H1 (cell line): ENCODE measurements around the gene IDH3A. TPM values are rescaled to one million over a fixed set of nuclear protein-coding genes. Genes with fewer than 3 reads are reported as not detected.

Experiments
- CTCF ChIA-PET: fragments of 300-600 bp; sonication (Branson Sonifier 250); formaldehyde crosslinking; loops from one replicate; lab custom pipeline; 2021; ENCODE audit not compliant: partially characterized antibody; lab: Charles Lee
- POLR2A ChIA-PET: fragments of 300-600 bp; sonication (Branson Sonifier 250); formaldehyde crosslinking; loops from one replicate; lab custom pipeline; 2021; ENCODE audit warnings: inconsistent platforms; ENCODE audit not compliant: partially characterized antibody; lab: Charles Lee
- DNase-seq, 2 experiments: peaks; one replicate each; pipeline versions ENCODE4 v3.0.0 to v3.0.0-alpha.2; 2010 to 2022; ENCODE audit warnings: low spot score in 2 of 2, low read depth in 1 of 2, mixed read lengths in 1 of 2
- FAIRE-seq: peaks from 2 replicates; lab custom pipeline; 2011; peaks lifted over from hg19 to GRCh38; lab: Jason Lieb, UNC
- H2AFZ ChIP-seq: 2 replicates; pipeline ENCODE4 v1.8.1; 2012; ENCODE audit warnings: low read length, inconsistent platforms
- H2AK5ac ChIP-seq: 2 replicates; pipeline ENCODE4 v1.6.1; 2013; ENCODE audit warnings: low read depth, low read length
- H2BK120ac ChIP-seq: replicated peaks from 2 replicates; pipeline ENCODE3; 2013; ENCODE audit warnings: low read depth, low read length, inconsistent platforms
- H2BK12ac ChIP-seq: 2 replicates; pipeline ENCODE4 v1.6.1; 2013; ENCODE audit warnings: low read depth, low read length
- H2BK15ac ChIP-seq: 2 replicates; pipeline ENCODE4 v1.6.1; 2013; ENCODE audit warnings: low read length
- H2BK20ac ChIP-seq: 2 replicates; pipeline ENCODE4 v1.6.1; 2013; ENCODE audit warnings: low read length
- H2BK5ac ChIP-seq: 2 replicates; pipeline ENCODE4 v1.6.1; 2013; ENCODE audit warnings: low read depth, low read length
- H3K14ac ChIP-seq: 2 replicates; pipeline ENCODE4 v1.6.1; 2013; ENCODE audit warnings: inconsistent platforms; ENCODE audit not compliant: insufficient read length
- H3K18ac ChIP-seq: 2 replicates; pipeline ENCODE4 v1.6.1; 2013; ENCODE audit warnings: low read length; ENCODE audit errors: extremely low read depth
- H3K23ac ChIP-seq: 2 replicates; pipeline ENCODE4 v1.6.1; 2013; ENCODE audit warnings: inconsistent platforms; ENCODE audit not compliant: insufficient read length
- H3K23me2 ChIP-seq: 2 replicates; pipeline ENCODE4 v1.6.1; 2013; ENCODE audit warnings: low read depth, low read length
- H3K27ac ChIP-seq: 2 replicates; pipeline ENCODE4 v1.6.1; 2011; ENCODE audit warnings: low read depth, low read length, inconsistent platforms
- H3K27me3 ChIP-seq, 4 experiments: replicated peaks in 1 of 4; 1 replicate in 1 of 4; 2 replicates in 3 of 4; pipeline versions ENCODE4 v1.6.1 to v1.8.1; 2011 to 2013; ENCODE audit warnings: low read length in 3 of 4, mild to moderate bottlenecking in 3 of 4, inconsistent platforms in 2 of 4, mixed read lengths in 2 of 4, moderate library complexity in 1 of 4; ENCODE audit not compliant: control insufficient read depth in 3 of 4, insufficient read depth in 3 of 4; ENCODE audit errors: extremely low read depth in 1 of 4
- H3K36me3 ChIP-seq, 4 experiments: 2 replicates each; pipeline versions ENCODE4 v1.6.1 to v1.8.1; 2011 to 2013; ENCODE audit warnings: mild to moderate bottlenecking in 4 of 4, low read length in 3 of 4, moderate library complexity in 2 of 4, control low read depth in 1 of 4, inconsistent platforms in 1 of 4; ENCODE audit not compliant: insufficient read depth in 4 of 4, control insufficient read depth in 2 of 4
- H3K4ac ChIP-seq: replicated peaks from 2 replicates; pipeline ENCODE3; 2013; ENCODE audit warnings: low read length, low read depth, mixed read lengths, inconsistent platforms; ENCODE audit not compliant: insufficient read length
- H3K4me1 ChIP-seq, 4 experiments: replicated peaks in 1 of 4; 1 replicate in 1 of 4; 2 replicates in 3 of 4; pipeline versions ENCODE4 v1.6.1 to v1.8.1; 2011 to 2013; ENCODE audit warnings: low read length in 3 of 4, inconsistent platforms in 2 of 4, mixed read lengths in 1 of 4; ENCODE audit not compliant: insufficient read depth in 4 of 4, control insufficient read depth in 3 of 4
- H3K4me2 ChIP-seq, 2 experiments: 2 replicates each; pipeline versions ENCODE4 v1.6.1 to v1.8.1; 2011 to 2013; ENCODE audit warnings: low read depth in 2 of 2, low read length in 2 of 2, control low read depth in 1 of 2, inconsistent platforms in 1 of 2, mild to moderate bottlenecking in 1 of 2; ENCODE audit not compliant: insufficient read depth in 1 of 2
- H3K4me3 ChIP-seq, 4 experiments: fragments of 200-600, 300-600 bp in 1 of 4; sonication (generic), shearing (Covaris generic), sonication (Bioruptor Twin) in 1 of 4; 2 replicates each; pipeline versions ENCODE4 v1.5.1 to v1.8.1; 2011 to 2016; ENCODE audit warnings: low read length in 4 of 4, low read depth in 3 of 4, control low read depth in 2 of 4, inconsistent platforms in 2 of 4, mild to moderate bottlenecking in 2 of 4, mixed read lengths in 1 of 4, moderate library complexity in 1 of 4; ENCODE audit not compliant: insufficient read depth in 2 of 4; ENCODE audit errors: extremely low read depth in 1 of 4
- H3K56ac ChIP-seq: replicated peaks from 2 replicates; pipeline ENCODE3; 2013; ENCODE audit warnings: low read depth, mild to moderate bottlenecking, mixed read lengths, low read length, inconsistent platforms; ENCODE audit not compliant: insufficient read length
- H3K79me1 ChIP-seq: 2 replicates; pipeline ENCODE4 v1.6.1; 2013; ENCODE audit warnings: low read depth, low read length, control low read depth
- H3K79me2 ChIP-seq, 2 experiments: 2 replicates each; pipeline versions ENCODE4 v1.6.1 to v1.8.1; 2012 to 2013; ENCODE audit warnings: low read length in 2 of 2, mild to moderate bottlenecking in 2 of 2, inconsistent platforms in 1 of 2; ENCODE audit not compliant: insufficient read depth in 2 of 2, control insufficient read depth in 1 of 2
- H3K9ac ChIP-seq, 4 experiments: replicated peaks in 1 of 4; 1 replicate in 1 of 4; 2 replicates in 3 of 4; pipeline versions ENCODE4 v1.6.1 to v1.8.1; 2011 to 2013; ENCODE audit warnings: low read depth in 3 of 4, low read length in 3 of 4, control low read depth in 2 of 4, mild to moderate bottlenecking in 2 of 4, moderate library complexity in 2 of 4, inconsistent platforms in 1 of 4; ENCODE audit errors: extremely low read depth in 1 of 4
- H3K9me3 ChIP-seq, 2 experiments: 2 replicates each; pipeline versions ENCODE4 v1.6.1 to v1.8.1; 2012 to 2013; ENCODE audit warnings: mild to moderate bottlenecking in 2 of 2, moderate library complexity in 2 of 2, control low read depth in 1 of 2, inconsistent platforms in 1 of 2, low read depth in 1 of 2, low read length in 1 of 2, mixed read lengths in 1 of 2; ENCODE audit not compliant: insufficient read depth in 2 of 2
- H4K20me1 ChIP-seq, 2 experiments: replicated peaks in 1 of 2; 2 replicates each; pipeline versions ENCODE3 to v1.8.1; 2011 to 2013; ENCODE audit warnings: inconsistent platforms in 2 of 2, low read length in 2 of 2, mild to moderate bottlenecking in 1 of 2; ENCODE audit not compliant: insufficient read depth in 2 of 2, control insufficient read depth in 1 of 2
- H4K5ac ChIP-seq: 2 replicates; pipeline ENCODE4 v1.6.1; 2013; ENCODE audit warnings: low read length, low read depth, mixed read lengths, inconsistent platforms; ENCODE audit not compliant: insufficient read length
- H4K8ac ChIP-seq: 2 replicates; pipeline ENCODE4 v1.8.0; 2013; ENCODE audit warnings: mild to moderate bottlenecking, moderate library complexity, low read length, inconsistent platforms; ENCODE audit not compliant: insufficient read depth; ENCODE audit errors: extremely low read depth
- H4K91ac ChIP-seq: replicated peaks from 2 replicates; pipeline ENCODE3; 2013; ENCODE audit warnings: low read length, mixed read lengths, inconsistent platforms; ENCODE audit not compliant: insufficient read length
- BCL11A ChIP-seq, 2 experiments: IDR thresholded peaks; one replicate each; pipeline ENCODE4 v1.6.1; 2011; ENCODE audit warnings: low read depth in 2 of 2, low read length in 2 of 2, mild to moderate bottlenecking in 2 of 2
- EZH2 ChIP-seq: fragments of 200-600 bp; sonication (generic); IDR thresholded peaks from 2 replicates; pipeline ENCODE4 v1.7.1; 2012; ENCODE audit warnings: low read depth, mild to moderate bottlenecking, moderate library complexity, low read length, inconsistent platforms; ENCODE audit not compliant: severe bottlenecking
- JUN ChIP-seq: IDR thresholded peaks from 2 replicates; pipeline ENCODE4 v1.6.1; 2011; ENCODE audit warnings: low read depth, mild to moderate bottlenecking, improper control_type of control experiment, low read length
- JUND ChIP-seq: IDR thresholded peaks from 2 replicates; pipeline ENCODE4 v1.6.1; 2011; ENCODE audit warnings: mild to moderate bottlenecking, improper control_type of control experiment, low read length
- KDM4A ChIP-seq: IDR thresholded peaks from one replicate; pipeline ENCODE4 v1.7.1; 2012; ENCODE audit warnings: low read depth, mild to moderate bottlenecking, moderate library complexity, low read length, inconsistent platforms; ENCODE audit not compliant: severe bottlenecking
- POU5F1 ChIP-seq: IDR thresholded peaks from 2 replicates; pipeline ENCODE4 v1.6.1; 2011; ENCODE audit warnings: low read depth, mild to moderate bottlenecking, low read length, moderate library complexity
- SIRT6 ChIP-seq: IDR thresholded peaks from one replicate; pipeline ENCODE4 v1.7.1; 2012; ENCODE audit warnings: low read length, inconsistent platforms
- YY1 ChIP-seq: IDR thresholded peaks from 2 replicates; pipeline ENCODE4 v1.6.1; 2011; ENCODE audit warnings: low read depth, mild to moderate bottlenecking, low read length
- ZNF274 ChIP-seq: IDR thresholded peaks from 2 replicates; pipeline ENCODE4 v1.7.0; 2012; ENCODE audit warnings: low read length, borderline replicate concordance; ENCODE audit errors: extremely low read depth
- WGBS, 2 experiments: shearing (Covaris generic) in 1 of 2; methylation state at CpG; one replicate each; pipeline versions ENCODE4 v1.1.6 to v1.1.7; 2013 to 2015; ENCODE audit warnings: low lambda C conversion rate in 2 of 2, mixed read lengths in 2 of 2, inconsistent platforms in 1 of 2, low coverage in 1 of 2, missing lambda C conversion rate in 1 of 2; ENCODE audit not compliant: insufficient replicate concordance in 2 of 2, insufficient coverage in 1 of 2, insufficient read length in 1 of 2; ENCODE audit errors: extremely low coverage in 1 of 2, missing lambda C conversion rate in 1 of 2; 5-methylcytosine and 5-hydroxymethylcytosine counted together
- polyA plus RNA-seq, 7 experiments: library from polyadenylated mRNA; depleted of rRNA in 3 of 7; stranded (reverse) in 5 of 7; unstranded in 2 of 7; fragments of >200 nt in 5 of 7; fragments of 200-250 nt in 2 of 7; gene quantifications; 1 replicate in 5 of 7; 2 replicates in 1 of 7; 4 replicates in 1 of 7; pipeline versions ENCODE4 v1.2.1 to v1.2.3, GENCODE V29; 2011 to 2013; ENCODE audit warnings: missing spikeins in 2 of 7, mixed read lengths in 2 of 7
- total RNA-seq: library from RNA; stranded (reverse); fragmentation: NEBNext Ultra II Directional; extraction: Animal tissue kit (Norgen Biotek cat#: 25700); gene quantifications from 2 replicates; pipeline ENCODE4 v1.2.1, GENCODE V29; 2021
- TF ChIP-seq, protein P1 (sequence below): IDR thresholded peaks from 2 replicates; pipeline ENCODE4 v1.6.1; 2011; ENCODE audit warnings: low read length, improper control_type of control experiment
- TF ChIP-seq, protein P2 (sequence below): IDR thresholded peaks from 2 replicates; pipeline ENCODE4 v1.6.1; 2012; ENCODE audit warnings: inconsistent platforms

IDH3A gene
- total and polyA plus RNA-seq, 2 of the 8 experiments (the other 6 are each of a cell fraction or from before 2014, with no cell fraction given) = 23.4 to 36.8 TPM

DNA sequence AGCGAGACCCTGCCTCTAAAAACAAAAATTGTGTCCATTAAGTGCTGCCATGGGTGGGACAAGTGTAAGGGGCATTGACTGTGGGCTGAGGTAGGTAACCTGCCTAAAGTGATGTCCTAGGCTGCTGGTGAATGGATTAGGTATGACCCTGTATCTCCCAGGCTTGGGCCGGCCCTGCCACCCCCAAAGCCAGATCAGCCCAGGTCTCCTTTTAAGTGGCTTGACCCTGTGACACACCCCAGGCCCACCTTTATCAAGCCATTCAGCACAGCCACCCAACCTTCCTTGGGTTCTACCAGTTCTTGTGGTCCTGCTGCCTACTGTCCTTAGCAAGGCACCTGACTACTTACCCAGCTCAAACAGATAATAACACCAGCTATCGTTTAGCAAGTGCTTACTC, 36.6 kb upstream of the IDH3A start:
- Histone ChIP-seq H3K9me3 (no peaks in the 10 kb centered on the region), H3K23me2 (no peaks in the 10 kb centered on the region), H2BK12ac (no peak overlapping the region), H3K27ac (no peak overlapping the region), H3K23ac (no peak overlapping the region), H3K27me3 (no peaks in the 10 kb centered on the region), H3K18ac (no peak overlapping the region), H3K4me1 (peaks cover 0 to 5% (median 1%) of the 10 kb centered on the region in 4 experiments; a peak in 1 of 7 replicates), H3K36me3 (peaks cover 0 to 2% (median 0%) of the 10 kb centered on the region in 4 experiments; a peak in 1 of 8 replicates), H2BK20ac (no peak overlapping the region), H4K5ac (no peak overlapping the region), H2BK15ac (no peak overlapping the region), H3K4ac (no peak overlapping the region), H3K4me2 (no peak overlapping the region), H2BK5ac (no peak overlapping the region), H3K79me1 (no peaks in the 10 kb centered on the region), H2AK5ac (no peak overlapping the region), H4K20me1 (peaks cover 2 to 3% of the 10 kb centered on the region in 2 experiments), H2AFZ (no peak overlapping the region), H4K91ac (no peak overlapping the region), H3K4me3 (no peak overlapping the region), H4K8ac (no peak overlapping the region), H3K9ac (no peak overlapping the region), H3K56ac (no peak overlapping the region), H2BK120ac (no peak overlapping the region), H3K14ac (no peak overlapping the region), H3K79me2 (no peaks in the 10 kb centered on the region)
- no peak for DNase-seq
- TF ChIP-seq KDM4A = no peak
- TF ChIP-seq, protein P1, sequence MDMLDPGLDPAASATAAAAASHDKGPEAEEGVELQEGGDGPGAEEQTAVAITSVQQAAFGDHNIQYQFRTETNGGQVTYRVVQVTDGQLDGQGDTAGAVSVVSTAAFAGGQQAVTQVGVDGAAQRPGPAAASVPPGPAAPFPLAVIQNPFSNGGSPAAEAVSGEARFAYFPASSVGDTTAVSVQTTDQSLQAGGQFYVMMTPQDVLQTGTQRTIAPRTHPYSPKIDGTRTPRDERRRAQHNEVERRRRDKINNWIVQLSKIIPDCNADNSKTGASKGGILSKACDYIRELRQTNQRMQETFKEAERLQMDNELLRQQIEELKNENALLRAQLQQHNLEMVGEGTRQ = no peak
- no peak for TF ChIP-seq YY1
- TF ChIP-seq ZNF274 = no peak
- no peak for TF ChIP-seq EZH2
- no peak for TF ChIP-seq POU5F1
- no peak for TF ChIP-seq JUN
- TF ChIP-seq, protein P2, sequence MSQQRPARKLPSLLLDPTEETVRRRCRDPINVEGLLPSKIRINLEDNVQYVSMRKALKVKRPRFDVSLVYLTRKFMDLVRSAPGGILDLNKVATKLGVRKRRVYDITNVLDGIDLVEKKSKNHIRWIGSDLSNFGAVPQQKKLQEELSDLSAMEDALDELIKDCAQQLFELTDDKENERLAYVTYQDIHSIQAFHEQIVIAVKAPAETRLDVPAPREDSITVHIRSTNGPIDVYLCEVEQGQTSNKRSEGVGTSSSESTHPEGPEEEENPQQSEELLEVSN = no peak
- TF ChIP-seq JUND = no peak
- TF ChIP-seq BCL11A (IDR thresholded peaks at IDR 0.05; ENCODE audit: low read depth in 2 of 2, low read length in 2 of 2) = no peak
- TF ChIP-seq SIRT6 = no peak
- no peak for FAIRE-seq
- ChIA-PET POLR2A (interaction anchor here (0.6 to 1.5 kb wide), 3 partner anchors 59 to 236 kb away, joined by 3 to 6 read pairs (median 4); no protein-coding TSS in a partner anchor), CTCF (interaction anchor here (0.6 to 16.8 kb wide), 40 partner anchors 8 to 532 kb away, joined by 3 to 226 read pairs (median 4); partner anchors contain the start of gene CIB2)
- WGBS, 2 experiments = 91% methylated on average over 3 of the region's 3 CpGs; no CpG with 5 or more reads in 1 of the 2 experiments
